ENCODE data around the gene CCDC88C. TPM values are rescaled to one million over a fixed set of nuclear protein-coding genes. Genes with fewer than 3 reads are reported as not detected.
"Not testable (repeated sequence)": the region's sequence is repeated elsewhere in the genome, so short reads cannot be mapped to it uniquely, and the experiment has no call there.

The CCDC88C gene
- polyA plus RNA-seq, 3 donors = 4.7 to 7.6 (median 5.8) TPM

GRCh38 chr14:91420686-91421085 lies 3.1 kb upstream of the CCDC88C start:
- WGBS, 3 donors = 82 to 87% (median 84%) methylated on average over 2 of the region's 2 CpGs
- H3K27ac ChIP-seq (ENCODE audit: low read depth, low read length) = no peak overlapping the region

DNA sequence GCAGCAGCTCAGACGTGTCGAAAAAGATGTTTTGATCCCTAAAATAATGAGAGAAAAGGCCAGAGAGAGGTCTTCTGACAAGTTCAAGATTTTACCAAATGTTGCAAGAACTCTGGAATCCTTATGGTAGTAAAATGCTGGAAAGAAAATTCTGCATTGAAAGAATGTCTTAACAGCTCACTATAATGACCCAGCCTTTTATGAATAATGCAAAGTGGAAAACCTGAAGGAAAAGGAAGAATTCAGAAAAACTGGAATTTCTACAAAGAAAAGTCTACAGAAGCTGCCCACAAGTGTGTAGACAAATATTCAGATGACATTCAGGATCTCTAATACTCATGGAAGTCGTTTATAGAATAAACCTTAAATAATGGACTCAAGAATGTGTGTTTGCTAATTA lies 1.8 kb upstream of the CCDC88C start:
- no peak overlapping the region for H3K27ac ChIP-seq (ENCODE audit: low read depth, low read length)
- 48 to 60% (median 51%) methylated on average over 3 of the region's 3 CpGs for WGBS, 3 donors

GRCh38 chr14:91419044-91419397 lies 1.4 kb upstream of the CCDC88C start:
- no peak overlapping the region for H3K27ac ChIP-seq (ENCODE audit: low read depth, low read length)
- 39 to 57% (median 39%) methylated on average over 12 of the region's 12 CpGs for WGBS, 3 donors

GRCh38 chr14:91418387-91419043 lies 895 bp upstream of the CCDC88C start:
- H3K27ac ChIP-seq (ENCODE audit: low read depth, low read length) = no peak overlapping the region
- 2% methylated on average over 42 of the region's 42 CpGs for WGBS, 3 donors

GRCh38 chr14:91417983-91418386 lies 365 bp upstream of the CCDC88C start:
- 1 to 5% (median 1%) methylated on average over 15 to 53 of the region's 53 CpGs for WGBS, 3 donors
- no peak overlapping the region for H3K27ac ChIP-seq (ENCODE audit: low read depth, low read length)

DNA sequence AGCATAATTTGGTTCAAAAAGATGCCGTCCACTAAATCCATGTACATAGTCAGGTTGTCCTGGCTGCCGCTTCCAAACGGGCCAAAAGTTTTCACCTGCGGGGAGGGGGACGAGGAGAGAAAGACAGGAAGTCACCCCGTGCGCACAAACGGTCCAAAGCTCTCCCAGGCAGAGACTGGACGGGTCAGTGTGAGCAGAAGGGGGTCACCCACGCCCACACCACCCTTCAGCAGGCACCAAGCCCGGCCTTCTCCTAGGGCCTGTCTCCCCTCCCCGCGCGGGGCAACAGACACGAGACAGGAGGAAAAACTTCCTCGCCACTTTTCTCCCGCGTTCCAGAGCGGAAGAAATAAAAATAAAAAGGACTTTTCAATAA lies 888 bp downstream of the CCDC88C start:
- 13 to 17% (median 13%) methylated on average over 19 of the region's 19 CpGs for WGBS, 3 donors
- no peak overlapping the region for H3K27ac ChIP-seq (ENCODE audit: low read depth, low read length)

DNA sequence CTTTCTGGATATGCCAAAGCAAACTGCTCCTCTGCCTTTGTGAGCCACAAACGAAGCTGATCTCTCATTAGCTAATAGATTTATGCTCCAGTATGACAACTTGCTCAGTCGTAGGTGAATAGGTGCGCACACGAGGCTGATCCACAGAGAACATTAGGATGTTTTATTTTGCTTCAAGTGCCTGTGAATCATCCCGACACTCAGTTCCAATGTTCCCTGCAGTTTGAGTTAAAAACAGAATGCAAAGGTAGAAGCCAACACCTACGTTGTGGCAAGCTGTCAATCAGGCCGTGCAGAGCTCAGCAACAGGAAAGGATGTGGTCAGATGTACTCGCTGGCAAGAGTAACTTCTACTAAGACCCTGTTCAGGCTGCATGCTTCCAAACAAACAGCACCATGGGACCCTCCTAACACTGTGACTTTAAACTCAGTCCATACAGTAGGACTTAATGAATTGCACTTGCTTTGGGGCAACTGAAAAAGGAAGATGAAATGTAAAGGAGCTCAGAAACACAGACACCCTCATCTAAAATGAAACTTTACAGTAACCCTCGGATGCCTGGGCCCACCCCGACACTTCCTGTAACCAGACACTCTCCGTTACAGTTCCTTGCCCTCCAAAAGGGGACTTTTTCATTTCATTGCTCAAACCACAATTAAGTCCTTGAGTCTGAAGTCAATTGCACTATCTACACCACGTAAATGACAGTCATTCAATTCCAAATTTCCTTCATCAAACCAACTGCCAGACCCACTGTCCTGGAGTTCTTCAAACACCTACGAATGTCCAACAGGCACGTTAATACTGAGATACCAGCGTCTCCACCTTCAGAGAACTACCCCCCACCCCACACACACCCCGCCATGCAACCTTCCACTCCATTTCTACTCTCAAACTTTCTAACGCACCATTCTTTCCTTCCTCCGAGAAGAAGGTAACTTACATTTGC lies 1.6 kb downstream of the CCDC88C start:
- 37 to 43% (median 39%) methylated on average over 18 of the region's 18 CpGs for WGBS, 3 donors
- H3K27ac ChIP-seq (ENCODE audit: low read depth, low read length) = no peak overlapping the region

DNA sequence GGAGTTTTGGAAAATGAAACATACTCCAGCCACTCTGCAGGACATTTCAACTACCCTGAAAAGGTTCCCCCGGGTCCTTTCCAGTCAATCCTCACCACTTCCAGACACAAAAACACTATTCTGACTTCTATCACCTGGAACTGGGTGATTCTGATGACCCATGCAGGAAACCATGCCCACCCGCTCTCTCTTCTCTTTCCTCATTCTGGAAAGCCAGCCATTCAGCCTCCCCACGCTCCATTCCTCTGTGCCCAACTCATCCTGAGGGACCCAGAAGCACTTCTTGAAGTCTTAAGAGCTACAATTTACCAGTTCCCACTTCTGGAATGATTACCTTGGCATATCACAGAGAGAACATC lies 3.2 kb downstream of the CCDC88C start:
- WGBS, 3 donors = 83 to 89% (median 83%) methylated on average over 3 of the region's 3 CpGs
- no peak overlapping the region for H3K27ac ChIP-seq (ENCODE audit: low read depth, low read length)

DNA sequence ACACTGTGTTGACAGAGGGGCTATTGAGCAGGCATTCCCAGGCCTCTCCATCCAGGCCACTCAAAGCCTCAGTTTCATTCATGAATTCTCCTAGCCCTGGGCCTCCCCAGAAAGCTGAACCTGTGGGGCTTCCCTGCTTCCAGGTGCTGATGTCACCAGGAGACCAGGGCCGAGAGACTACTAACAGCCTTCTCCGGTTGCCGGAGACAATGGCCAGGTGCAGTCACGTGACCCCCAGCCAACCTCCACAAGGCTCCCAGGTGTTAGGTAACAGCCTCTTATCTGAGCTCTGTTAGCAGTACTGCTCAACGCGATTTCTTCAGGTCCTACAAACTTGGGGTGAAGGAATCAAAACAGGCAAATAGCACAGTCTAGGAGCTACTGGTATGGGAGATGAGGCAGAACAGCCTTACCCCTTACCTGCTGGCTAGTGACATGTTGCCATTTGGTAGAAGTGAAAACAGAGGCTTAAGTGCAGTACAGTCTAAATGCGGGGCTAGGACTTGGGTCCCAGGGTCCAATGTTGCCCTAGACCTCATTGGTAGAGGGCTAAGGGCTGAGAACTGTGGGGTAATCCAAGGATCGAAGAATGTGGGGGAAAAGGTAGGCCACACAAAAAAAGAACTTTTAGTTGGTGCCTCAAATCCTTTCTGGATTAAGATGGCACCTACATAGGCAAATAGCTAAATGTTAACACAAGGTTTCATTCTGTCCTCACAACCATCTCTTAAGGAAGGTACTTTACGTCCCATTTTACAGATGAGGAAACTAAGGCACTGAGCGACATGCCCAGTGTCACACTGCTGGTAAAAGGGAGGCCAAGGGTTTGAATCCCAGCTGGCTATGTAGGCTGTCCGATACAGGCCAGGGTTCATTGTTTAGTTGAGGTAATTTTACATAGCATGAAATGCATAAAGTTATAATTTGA lies 3.8 kb downstream of the CCDC88C start:
- H3K27ac ChIP-seq (ENCODE audit: low read depth, low read length) = no peak overlapping the region
- 51 to 83% (median 81%) methylated on average over 11 of the region's 11 CpGs for WGBS, 3 donors

DNA sequence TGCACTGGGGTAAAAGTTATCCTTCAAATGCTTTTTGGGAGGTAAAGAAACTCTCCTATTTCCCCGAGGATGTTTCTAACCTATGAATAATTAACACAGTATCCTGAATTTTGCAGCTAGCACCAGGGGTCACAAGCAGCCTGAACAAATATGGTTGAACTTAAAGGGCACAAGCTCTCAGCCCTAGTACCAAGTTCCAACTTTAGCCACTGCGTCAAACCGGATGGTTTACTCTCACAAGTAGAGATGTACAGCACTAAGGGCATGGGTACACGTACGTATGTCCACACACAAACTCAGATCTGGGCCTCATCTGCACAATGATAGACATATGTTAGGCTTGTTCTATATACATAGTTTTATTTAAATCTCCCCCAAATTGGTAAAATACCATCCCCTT lies 4.7 kb downstream of the CCDC88C start:
- 58 to 89% (median 85%) methylated on average over 5 of the region's 5 CpGs for WGBS, 3 donors
- no peak overlapping the region for H3K27ac ChIP-seq (ENCODE audit: low read depth, low read length)

- no peak overlapping the region for H3K27ac ChIP-seq (ENCODE audit: low read depth, low read length)
- 72 to 78% (median 73%) methylated on average over 12 of the region's 12 CpGs for WGBS, 3 donors
Observed at GRCh38 chr14:91410771-91411536, 6.7 kb downstream of the CCDC88C start.

DNA sequence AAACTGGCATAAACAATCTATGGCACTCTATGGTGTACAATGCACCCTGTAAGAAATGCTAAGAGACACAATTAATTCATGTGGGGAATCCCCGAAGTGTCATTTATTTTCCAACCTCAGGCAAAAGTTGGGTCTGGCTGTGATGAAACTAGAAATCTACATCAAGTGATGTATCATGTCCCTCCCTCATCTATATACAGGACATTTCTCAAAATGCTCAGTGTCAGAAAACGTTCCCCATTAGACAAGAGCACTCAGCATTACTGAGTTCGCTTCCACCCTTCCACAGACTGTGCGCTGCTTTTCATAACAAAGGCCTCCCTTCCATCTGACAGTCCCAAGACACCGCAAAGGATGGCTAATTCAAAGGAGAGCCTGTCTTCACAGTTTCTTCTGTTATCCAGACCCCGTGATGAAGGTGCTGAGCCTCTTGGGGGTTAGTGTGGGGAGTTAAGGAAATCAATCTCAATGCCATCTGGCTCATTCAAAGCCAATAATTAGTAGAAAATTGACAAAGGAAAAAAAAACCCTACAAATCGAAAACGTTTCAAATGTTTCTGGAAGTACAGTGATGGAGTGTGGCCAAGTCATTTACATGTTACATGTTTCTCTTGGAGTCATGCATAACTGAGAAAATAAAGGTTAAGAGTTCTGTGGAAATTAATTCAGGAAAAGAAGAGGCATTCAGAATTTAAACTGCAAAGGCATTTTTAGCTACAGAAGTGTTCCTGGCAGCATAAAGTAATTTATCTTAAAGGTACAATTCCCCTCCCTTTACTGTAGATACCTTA lies 7.5 kb downstream of the CCDC88C start:
- H3K27ac ChIP-seq (ENCODE audit: low read depth, low read length) = no peak overlapping the region
- 62 to 72% (median 65%) methylated on average over 8 of the region's 8 CpGs for WGBS, 3 donors

DNA sequence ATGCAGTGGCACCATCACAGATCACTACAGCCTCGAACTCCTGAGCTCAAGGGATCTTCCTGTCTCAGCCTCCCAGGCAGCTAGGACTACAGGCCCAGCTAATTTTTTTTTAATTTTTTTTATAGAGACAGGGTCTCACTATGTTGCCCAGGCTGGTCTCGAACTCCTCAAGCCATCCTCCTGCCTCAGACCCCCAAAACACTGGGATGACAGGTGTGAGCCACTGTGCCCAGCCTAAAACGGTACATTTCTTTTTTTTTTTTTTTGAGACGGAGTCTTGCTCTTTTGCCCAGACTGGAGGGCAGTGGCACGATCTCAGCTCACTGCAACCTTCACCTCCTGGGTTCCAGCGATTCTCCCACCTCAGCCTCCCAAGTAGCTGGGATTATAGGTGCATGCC lies 8.4 kb downstream of the CCDC88C start:
- H3K27ac ChIP-seq (ENCODE audit: low read depth, low read length) = not testable (repeated sequence)
- WGBS, 3 donors = 94 to 96% (median 95%) methylated on average over 6 of the region's 6 CpGs

- WGBS, 3 donors = 75 to 97% (median 78%) methylated on average over 5 of the region's 5 CpGs
- H3K27ac ChIP-seq (ENCODE audit: low read depth, low read length) = no peak overlapping the region
Observed at GRCh38 chr14:91406982-91407381, 10.6 kb downstream of the CCDC88C start.

GRCh38 chr14:91406451-91406850 lies 11.2 kb downstream of the CCDC88C start:
- no peak overlapping the region for H3K27ac ChIP-seq (ENCODE audit: low read depth, low read length)
- 93 to 96% (median 96%) methylated on average over 8 of the region's 8 CpGs for WGBS, 3 donors

- no peak overlapping the region for H3K27ac ChIP-seq (ENCODE audit: low read depth, low read length)
- 67 to 72% (median 69%) methylated on average over 7 of the region's 7 CpGs for WGBS, 3 donors
Observed at GRCh38 chr14:91405724-91406435, 11.7 kb downstream of the CCDC88C start.

- 49 to 76% (median 71%) methylated on average over 14 of the region's 14 CpGs for WGBS, 3 donors
- H3K27ac ChIP-seq (ENCODE audit: low read depth, low read length) = no peak overlapping the region
Observed at GRCh38 chr14:91405241-91405721, 12.3 kb downstream of the CCDC88C start.

Measured in adipose tissue (tissue), 3 donors.